Neural progenitor cell (in vitro differentiated cells): Measurements from ENCODE around the gene FRMD5. TPM values are rescaled to one million over a fixed set of nuclear protein-coding genes. Genes with fewer than 3 reads are reported as not detected.
"Not testable (repeated sequence)": the region's sequence is repeated elsewhere in the genome, so short reads cannot be mapped to it uniquely, and the experiment has no call there.

Experiments
- DNase-seq: peaks from one replicate; pipeline ENCODE4 v3.0.0-alpha.2; 2016; ENCODE audit warnings: low spot score
- H2AFZ ChIP-seq: fragments of 200-600 bp; sonication (generic); replicated peaks from 2 replicates; pipeline ENCODE4 v1.6.1; 2016; ENCODE audit warnings: antibody characterized with exemption
- H3F3A ChIP-seq: fragments of 200-600 bp; sonication (generic); 2 replicates; pipeline ENCODE4 v1.6.1; 2016; ENCODE audit warnings: antibody characterized with exemption, low read depth
- H3K27ac ChIP-seq: fragments of 200-600 bp; sonication (generic); 2 replicates; pipeline ENCODE4 v1.5.1; 2016; ENCODE audit warnings: mild to moderate bottlenecking
- H3K27me3 ChIP-seq: fragments of 200-600 bp; sonication (generic); 2 replicates; pipeline ENCODE4 v1.6.1; 2016; ENCODE audit warnings: mild to moderate bottlenecking, moderate library complexity
- H3K36me3 ChIP-seq: fragments of 200-600 bp; sonication (generic); 2 replicates; pipeline ENCODE4 v1.5.1; 2016
- H3K4me1 ChIP-seq: fragments of 200-600 bp; sonication (generic); 2 replicates; pipeline ENCODE4 v1.6.1; 2016; ENCODE audit warnings: mixed run types
- H3K4me2 ChIP-seq: fragments of 200-600 bp; sonication (generic); 2 replicates; pipeline ENCODE4 v1.6.1; 2016
- H3K4me3 ChIP-seq: fragments of 200-600 bp; sonication (generic); 2 replicates; pipeline ENCODE4 v1.5.1; 2016
- H3K79me2 ChIP-seq: fragments of 200-600 bp; sonication (generic); 2 replicates; pipeline ENCODE4 v1.6.1; 2016; ENCODE audit warnings: low read depth
- H3K9ac ChIP-seq: fragments of 200-600 bp; sonication (generic); 2 replicates; pipeline ENCODE4 v1.6.1; 2016
- H3K9me3 ChIP-seq: fragments of 200-600 bp; sonication (generic); 2 replicates; pipeline ENCODE4 v1.5.1; 2016; ENCODE audit warnings: low read depth
- H4K20me1 ChIP-seq: fragments of 200-600 bp; sonication (generic); 2 replicates; pipeline ENCODE4 v1.6.1; 2016; ENCODE audit warnings: low read depth
- H3K27ac Mint-ChIP-seq: 3 replicates; pipeline ENCODE4 v1.8.0; 2021; ENCODE audit warnings: mixed read lengths
- H3K27me3 Mint-ChIP-seq: 2 replicates; pipeline ENCODE4 v1.8.0; 2022; ENCODE audit warnings: low read depth, mild to moderate bottlenecking, inconsistent platforms, moderate library complexity, mixed read lengths; ENCODE audit not compliant: insufficient read depth
- H3K36me3 Mint-ChIP-seq: 3 replicates; pipeline ENCODE4 v1.8.0; 2021; ENCODE audit warnings: mixed read lengths
- H3K4me1 Mint-ChIP-seq: 3 replicates; pipeline ENCODE4 v1.8.0; 2021; ENCODE audit warnings: mixed read lengths
- H3K4me3 Mint-ChIP-seq: 3 replicates; pipeline ENCODE4 v1.8.0; 2021; ENCODE audit warnings: mild to moderate bottlenecking, moderate library complexity, mixed read lengths
- H3K9me3 Mint-ChIP-seq: 3 replicates; pipeline ENCODE4 v1.8.0; 2020; ENCODE audit warnings: mixed read lengths
- EZH2 ChIP-seq: fragments of 200-600 bp; sonication (generic); IDR thresholded peaks from 2 replicates; pipeline ENCODE4 v1.6.1; 2017; ENCODE audit warnings: antibody characterized with exemption, mild to moderate bottlenecking, moderate library complexity
- EZH2phosphoT487 ChIP-seq: fragments of 200-600 bp; sonication (generic); IDR thresholded peaks from 2 replicates; pipeline ENCODE4 v1.6.1; 2017; ENCODE audit warnings: antibody characterized with exemption
- total RNA-seq: library from RNA; depleted of rRNA; stranded (reverse); fragments of >200 nt; gene quantifications from 2 replicates; pipeline ENCODE4 v1.2.3, GENCODE V29; 2015; ENCODE audit warnings: low replicate concordance
- TF ChIP-seq, protein P1 (sequence below): fragments of 200-600 bp; sonication (generic); IDR thresholded peaks from 2 replicates; pipeline ENCODE4 v1.5.1; 2017; ENCODE audit warnings: antibody characterized with exemption, mild to moderate bottlenecking

Gene FRMD5
- total RNA-seq, 1 donor from 2014 or later: 10.1 TPM

DNA sequence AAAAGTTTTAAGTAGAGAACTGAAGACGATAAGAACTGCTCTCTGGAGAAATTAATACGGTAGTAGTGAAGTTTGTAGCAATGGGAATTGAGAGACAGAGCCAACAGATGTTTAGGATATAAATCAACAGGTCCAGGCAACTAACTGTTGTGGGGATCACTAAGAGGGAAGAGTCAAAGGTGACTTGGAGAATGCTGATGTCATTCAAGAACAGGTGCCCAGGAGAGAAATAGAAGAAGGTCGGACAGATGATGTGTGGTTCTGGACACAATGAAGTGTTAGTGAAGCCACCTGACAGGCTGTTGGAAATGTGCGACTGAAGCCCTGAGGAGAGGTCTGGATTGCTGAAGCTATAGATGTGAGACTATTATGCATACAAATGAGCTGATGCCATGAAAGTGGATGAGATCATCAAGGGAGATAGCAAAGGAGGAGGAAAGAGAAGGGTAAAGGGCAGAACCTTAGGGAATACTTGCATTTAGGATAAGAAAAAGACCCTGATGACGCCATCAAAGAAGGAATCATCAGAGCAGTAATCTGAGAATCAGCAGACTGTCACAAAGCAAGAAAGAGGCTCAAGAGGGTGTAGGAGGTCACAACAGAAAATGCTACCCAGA, 183.7 kb downstream of the FRMD5 start:
- Mint-ChIP-seq H3K9me3 (no peaks in the 10 kb centered on the region), H3K27me3 (no peaks in the 10 kb centered on the region), H3K4me3 (no peak overlapping the region), H3K4me1 (peaks cover 6% of the 10 kb centered on the region), H3K36me3 (no peaks in the 10 kb centered on the region), H3K27ac (no peak overlapping the region)
- no peaks in the 10 kb centered on the region for H3K27me3 ChIP-seq
- no peaks in the 10 kb centered on the region for H3K36me3 ChIP-seq
- no peak overlapping the region for H3K4me3 ChIP-seq
- no peak for TF ChIP-seq EZH2phosphoT487
- TF ChIP-seq, protein P1, sequence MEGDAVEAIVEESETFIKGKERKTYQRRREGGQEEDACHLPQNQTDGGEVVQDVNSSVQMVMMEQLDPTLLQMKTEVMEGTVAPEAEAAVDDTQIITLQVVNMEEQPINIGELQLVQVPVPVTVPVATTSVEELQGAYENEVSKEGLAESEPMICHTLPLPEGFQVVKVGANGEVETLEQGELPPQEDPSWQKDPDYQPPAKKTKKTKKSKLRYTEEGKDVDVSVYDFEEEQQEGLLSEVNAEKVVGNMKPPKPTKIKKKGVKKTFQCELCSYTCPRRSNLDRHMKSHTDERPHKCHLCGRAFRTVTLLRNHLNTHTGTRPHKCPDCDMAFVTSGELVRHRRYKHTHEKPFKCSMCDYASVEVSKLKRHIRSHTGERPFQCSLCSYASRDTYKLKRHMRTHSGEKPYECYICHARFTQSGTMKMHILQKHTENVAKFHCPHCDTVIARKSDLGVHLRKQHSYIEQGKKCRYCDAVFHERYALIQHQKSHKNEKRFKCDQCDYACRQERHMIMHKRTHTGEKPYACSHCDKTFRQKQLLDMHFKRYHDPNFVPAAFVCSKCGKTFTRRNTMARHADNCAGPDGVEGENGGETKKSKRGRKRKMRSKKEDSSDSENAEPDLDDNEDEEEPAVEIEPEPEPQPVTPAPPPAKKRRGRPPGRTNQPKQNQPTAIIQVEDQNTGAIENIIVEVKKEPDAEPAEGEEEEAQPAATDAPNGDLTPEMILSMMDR: no peak
- no peak for TF ChIP-seq EZH2
- H4K20me1 ChIP-seq: no peaks in the 10 kb centered on the region
- H3K4me1 ChIP-seq: no peaks in the 10 kb centered on the region
- no peak overlapping the region for H2AFZ ChIP-seq
- H3K9me3 ChIP-seq: no peaks in the 10 kb centered on the region
- no peaks in the 10 kb centered on the region for H3F3A ChIP-seq
- no peak overlapping the region for H3K4me2 ChIP-seq
- no peak for DNase-seq
- no peak overlapping the region for H3K27ac ChIP-seq
- H3K9ac ChIP-seq: no peak overlapping the region
- no peaks in the 10 kb centered on the region for H3K79me2 ChIP-seq

DNA sequence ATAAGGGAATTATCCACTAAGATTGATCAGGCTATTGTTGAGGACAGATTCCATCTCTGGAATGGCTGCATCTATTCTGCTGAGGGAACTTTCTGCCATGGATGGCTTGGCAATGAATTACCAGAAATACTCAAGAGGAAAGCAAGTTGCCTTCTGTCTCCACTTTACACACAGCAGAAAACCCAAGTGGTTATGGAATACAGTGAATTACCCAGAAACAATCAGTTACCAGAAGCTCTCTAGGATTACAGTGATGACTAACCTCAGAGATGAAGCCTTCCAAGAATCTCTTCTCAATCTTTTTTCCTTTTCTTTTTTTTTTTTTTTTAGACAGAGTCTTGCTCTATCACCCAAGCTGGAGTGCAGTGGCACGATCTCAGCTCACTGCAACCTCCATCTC, 185.0 kb downstream of the FRMD5 start:
- H3K9me3 Mint-ChIP-seq: no peaks in the 10 kb centered on the region
- no peak overlapping the region for H3K4me3 Mint-ChIP-seq
- DNase-seq: no peak
- H3K4me1 Mint-ChIP-seq: peaks cover 6% of the 10 kb centered on the region
- Histone ChIP-seq H3K4me3 (no peak overlapping the region), H3K9me3 (no peaks in the 10 kb centered on the region), H2AFZ (no peak overlapping the region), H3K36me3 (no peaks in the 10 kb centered on the region), H3K4me2 (no peak overlapping the region), H3K79me2 (no peaks in the 10 kb centered on the region), H3K4me1 (no peaks in the 10 kb centered on the region), H3K27ac (no peak overlapping the region), H3K9ac (no peak overlapping the region), H3K27me3 (no peaks in the 10 kb centered on the region), H3F3A (no peaks in the 10 kb centered on the region), H4K20me1 (no peaks in the 10 kb centered on the region)
- no peaks in the 10 kb centered on the region for H3K36me3 Mint-ChIP-seq
- no peaks in the 10 kb centered on the region for H3K27me3 Mint-ChIP-seq
- H3K27ac Mint-ChIP-seq: no peak overlapping the region
- TF ChIP-seq, protein P1: no peak
- TF ChIP-seq EZH2 (no peak), EZH2phosphoT487 (no peak)

DNA sequence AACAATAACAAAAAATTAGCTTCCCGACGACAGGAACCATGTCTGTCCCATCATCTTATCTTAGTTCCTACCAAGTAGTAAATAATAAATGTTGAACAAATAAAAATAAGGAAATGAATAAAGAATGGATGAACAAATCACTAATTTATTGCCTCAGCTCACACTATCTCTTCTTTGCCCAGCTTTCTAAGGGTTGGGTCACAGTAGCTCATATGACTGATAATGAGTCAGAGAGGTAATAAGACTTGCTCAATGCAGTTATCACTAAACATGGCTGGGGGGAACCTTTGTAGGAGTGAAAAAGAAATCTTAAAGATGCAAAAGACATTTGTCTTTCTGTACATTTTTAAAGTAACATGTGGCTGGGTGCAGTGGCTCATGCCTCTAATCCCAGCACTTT, 186.0 kb downstream of the FRMD5 start:
- Histone ChIP-seq H4K20me1 (no peaks in the 10 kb centered on the region), H3K27ac (no peak overlapping the region), H3K27me3 (no peaks in the 10 kb centered on the region), H3K9ac (no peak overlapping the region), H3K4me1 (no peaks in the 10 kb centered on the region), H3K4me2 (no peak overlapping the region), H3F3A (no peaks in the 10 kb centered on the region), H3K36me3 (no peaks in the 10 kb centered on the region), H2AFZ (no peak overlapping the region), H3K9me3 (no peaks in the 10 kb centered on the region), H3K4me3 (no peak overlapping the region), H3K79me2 (no peaks in the 10 kb centered on the region)
- DNase-seq: no peak
- TF ChIP-seq, protein P1: no peak
- TF ChIP-seq EZH2: no peak
- no peak for TF ChIP-seq EZH2phosphoT487
- Mint-ChIP-seq H3K4me3 (no peak overlapping the region), H3K36me3 (no peaks in the 10 kb centered on the region), H3K27ac (no peak overlapping the region), H3K27me3 (no peaks in the 10 kb centered on the region), H3K4me1 (peaks cover 6% of the 10 kb centered on the region), H3K9me3 (no peaks in the 10 kb centered on the region)

DNA sequence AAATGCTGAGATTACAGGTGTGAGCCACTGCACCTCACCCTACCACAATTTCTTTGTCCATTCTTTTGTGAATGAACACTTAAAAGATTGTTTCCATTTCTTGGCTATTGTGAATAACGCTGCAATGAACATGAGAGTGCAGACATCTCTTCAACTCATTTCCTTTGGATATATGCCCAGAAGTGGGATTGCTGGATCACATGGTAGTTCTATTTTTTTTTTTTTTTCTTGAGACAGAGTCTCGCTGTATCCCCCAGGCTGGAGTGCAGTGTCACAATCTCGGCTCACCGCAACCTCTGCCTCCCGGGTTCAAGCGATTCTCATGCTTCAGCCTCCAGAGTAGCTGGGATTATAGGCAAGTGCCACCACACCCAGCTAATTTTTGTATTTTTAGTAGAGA, 194.8 kb downstream of the FRMD5 start:
- not testable (repeated sequence) for H3K4me2 ChIP-seq, H3K36me3 Mint-ChIP-seq, H3K27me3 Mint-ChIP-seq, H2AFZ ChIP-seq, H3K4me3 ChIP-seq, DNase-seq, H3K36me3 ChIP-seq, H3K79me2 ChIP-seq, H3K9ac ChIP-seq, H3K4me3 Mint-ChIP-seq, H4K20me1 ChIP-seq, H3K27me3 ChIP-seq, H3K27ac Mint-ChIP-seq, H3K27ac ChIP-seq, H3F3A ChIP-seq, H3K9me3 Mint-ChIP-seq, H3K9me3 ChIP-seq
- peaks cover 27% of the 10 kb centered on the region for H3K4me1 Mint-ChIP-seq
- H3K4me1 ChIP-seq: peaks cover 10% of the 10 kb centered on the region
